ENCODE results near the gene SLC15A5. TPM values are rescaled to one million over a fixed set of nuclear protein-coding genes. Genes with fewer than 3 reads are reported as not detected.

Gene SLC15A5
- total RNA-seq, 2 donors from 2014 or later = not detected

- WGBS, 2 donors = 80 to 86% methylated on average over 2 of the region's 2 CpGs
- no peak for ATAC-seq
- H3K4me3 ChIP-seq = no peak overlapping the region
Measured at GRCh38 chr12:16211731-16212130, 65.8 kb downstream of the SLC15A5 start.

GRCh38 chr12:16198884-16199283 lies 78.6 kb downstream of the SLC15A5 start:
- H3K9me3 ChIP-seq = peaks cover 0 to 8% (median 0%) of the 10 kb centered on the region in 3 donors
- no peak for DNase-seq
- no peak overlapping the region for H3K27ac ChIP-seq
- 57 to 58% methylated on average over 3 of the region's 3 CpGs for WGBS, 2 donors
- intact Hi-C loops (cut with DNase I) = no loop called here
- ATAC-seq = no peak
- no peak for TF ChIP-seq CTCF (IDR thresholded peaks at IDR 0.05)
- no peak for TF ChIP-seq POLR2A (IDR thresholded peaks at IDR 0.05)
- H3K4me3 ChIP-seq = no peak overlapping the region
- no peaks in the 10 kb centered on the region for H3K36me3 ChIP-seq (replicated peaks in 1 of 2; ENCODE audit: insufficient read depth in 1 of 2, low read depth in 2 of 2)
- no peaks in the 10 kb centered on the region for H3K4me1 ChIP-seq
- H3K27me3 ChIP-seq = no peaks in the 10 kb centered on the region

More at GRCh38 chr12:16211731-16212130, 65.8 kb downstream of the SLC15A5 start:
- intact Hi-C loops (cut with DNase I) = no loop called here
- no peaks in the 10 kb centered on the region for H3K27me3 ChIP-seq
- no peaks in the 10 kb centered on the region for H3K36me3 ChIP-seq (replicated peaks in 1 of 2; ENCODE audit: insufficient read depth in 1 of 2, low read depth in 2 of 2)
- no peak overlapping the region for H3K27ac ChIP-seq
- H3K9me3 ChIP-seq = no peaks in the 10 kb centered on the region
- TF ChIP-seq POLR2A (IDR thresholded peaks at IDR 0.05) (no peak), CTCF (IDR thresholded peaks at IDR 0.05) (no peak)
- DNase-seq = no peak
- no peaks in the 10 kb centered on the region for H3K4me1 ChIP-seq

GRCh38 chr12:16197600-16197999 lies 79.9 kb downstream of the SLC15A5 start:
- no peak for ATAC-seq
- peaks cover 0 to 8% (median 0%) of the 10 kb centered on the region in 3 donors for H3K9me3 ChIP-seq
- DNase-seq = no peak
- H3K27me3 ChIP-seq = no peaks in the 10 kb centered on the region
- 49 to 88% methylated on average over 4 of the region's 4 CpGs for WGBS, 2 donors
- H3K36me3 ChIP-seq (replicated peaks in 1 of 2; ENCODE audit: insufficient read depth in 1 of 2, low read depth in 2 of 2) = no peaks in the 10 kb centered on the region
- H3K27ac ChIP-seq = no peak overlapping the region
- H3K4me3 ChIP-seq = no peak overlapping the region
- intact Hi-C loops (cut with DNase I) = no loop called here
- H3K4me1 ChIP-seq = no peaks in the 10 kb centered on the region
- TF ChIP-seq POLR2A (IDR thresholded peaks at IDR 0.05) (no peak), CTCF (IDR thresholded peaks at IDR 0.05) (no peak)

GRCh38 chr12:16189849-16190248 lies 87.6 kb downstream of the SLC15A5 start:
- H3K4me3 ChIP-seq = no peak overlapping the region
- TF ChIP-seq CTCF (IDR thresholded peaks at IDR 0.05) = peak in 4 of 7 experiments; percentile 25 to 50 (median 38)
- TF ChIP-seq POLR2A (IDR thresholded peaks at IDR 0.05) = no peak
- ATAC-seq (peak; percentile 53), DNase-seq (peak in 1 of 4 donors; percentile 11)
- H3K36me3 ChIP-seq (replicated peaks in 1 of 2; ENCODE audit: insufficient read depth in 1 of 2, low read depth in 2 of 2) = no peaks in the 10 kb centered on the region
- WGBS, 2 donors = 25 to 32% methylated on average over 5 of the region's 5 CpGs
- no peaks in the 10 kb centered on the region for H3K27me3 ChIP-seq
- H3K9me3 ChIP-seq = no peaks in the 10 kb centered on the region
- intact Hi-C loops (cut with DNase I) = no loop called here
- no peaks in the 10 kb centered on the region for H3K4me1 ChIP-seq
- no peak overlapping the region for H3K27ac ChIP-seq

- H3K4me3 ChIP-seq = no peak overlapping the region
- no peak for ATAC-seq
- intact Hi-C loops (cut with DNase I) = no loop called here
- 62 to 71% methylated on average over 8 of the region's 8 CpGs for WGBS, 2 donors
- no peaks in the 10 kb centered on the region for H3K36me3 ChIP-seq (replicated peaks in 1 of 2; ENCODE audit: insufficient read depth in 1 of 2, low read depth in 2 of 2)
- H3K27me3 ChIP-seq = no peaks in the 10 kb centered on the region
- H3K9me3 ChIP-seq = no peaks in the 10 kb centered on the region
- TF ChIP-seq POLR2A (IDR thresholded peaks at IDR 0.05) (no peak), CTCF (IDR thresholded peaks at IDR 0.05) (no peak)
- H3K27ac ChIP-seq = no peak overlapping the region
- H3K4me1 ChIP-seq = no peaks in the 10 kb centered on the region
- no peak for DNase-seq
Measured at GRCh38 chr12:16187660-16188059, 89.8 kb downstream of the SLC15A5 start.
